H9 (cell line): Measurements from ENCODE around the gene DGKD. TPM values are rescaled to one million over a fixed set of nuclear protein-coding genes. Genes with fewer than 3 reads are reported as not detected.

Experiments used
- DNase-seq: peaks from one replicate; pipeline ENCODE4 v3.0.0-alpha.2; 2017
- H2AFZ ChIP-seq: one replicate; pipeline ENCODE4 v1.6.1; 2013; ENCODE audit warnings: mild to moderate bottlenecking, low read length, control low read depth, moderate library complexity
- H2AK5ac ChIP-seq: 2 replicates; pipeline ENCODE4 v1.6.1; 2013; ENCODE audit warnings: low read length, control low read depth, mixed read lengths; ENCODE audit not compliant: insufficient read length
- H2BK120ac ChIP-seq: one replicate; pipeline ENCODE4 v1.6.1; 2013; ENCODE audit warnings: low read depth, mild to moderate bottlenecking, low read length, control low read depth, inconsistent platforms; ENCODE audit not compliant: poor library complexity, severe bottlenecking
- H2BK12ac ChIP-seq: 2 replicates; pipeline ENCODE4 v1.6.1; 2013; ENCODE audit warnings: low read length, control low read depth, mixed read lengths, low read depth; ENCODE audit not compliant: insufficient read length
- H2BK15ac ChIP-seq: 2 replicates; pipeline ENCODE4 v1.6.1; 2013; ENCODE audit warnings: low read depth, low read length, control low read depth
- H2BK20ac ChIP-seq: one replicate; pipeline ENCODE4 v1.6.1; 2013; ENCODE audit warnings: low read depth, mild to moderate bottlenecking, low read length, control low read depth, inconsistent platforms; ENCODE audit not compliant: poor library complexity, severe bottlenecking
- H2BK5ac ChIP-seq: 2 replicates; pipeline ENCODE4 v1.6.1; 2013; ENCODE audit warnings: low read length, control low read depth, mixed read lengths; ENCODE audit not compliant: insufficient read length
- H3K14ac ChIP-seq: 2 replicates; pipeline ENCODE4 v1.6.1; 2013; ENCODE audit warnings: low read length, control low read depth; ENCODE audit not compliant: insufficient read depth
- H3K18ac ChIP-seq: 2 replicates; pipeline ENCODE4 v1.6.1; 2013; ENCODE audit warnings: low read depth, mild to moderate bottlenecking, mixed read lengths, low read length, control low read depth; ENCODE audit not compliant: insufficient read length
- H3K23ac ChIP-seq: 2 replicates; pipeline ENCODE4 v1.6.1; 2013; ENCODE audit warnings: low read length, control low read depth, mixed read lengths, low read depth; ENCODE audit not compliant: insufficient read length
- H3K23me2 ChIP-seq: 2 replicates; pipeline ENCODE4 v1.6.1; 2013; ENCODE audit warnings: low read depth, mild to moderate bottlenecking, mixed read lengths, low read length, control low read depth; ENCODE audit not compliant: insufficient read length, poor library complexity, severe bottlenecking
- H3K27ac ChIP-seq: 2 replicates; pipeline ENCODE4 v1.5.1; 2013; ENCODE audit warnings: low read length, control low read depth, mixed read lengths, low read depth; ENCODE audit not compliant: insufficient read length
- H3K27me3 ChIP-seq: 2 replicates; pipeline ENCODE4 v1.6.1; 2013; ENCODE audit warnings: low read length, control low read depth, inconsistent platforms; ENCODE audit not compliant: insufficient read depth
- H3K4ac ChIP-seq: 2 replicates; pipeline ENCODE4 v1.6.1; 2013; ENCODE audit warnings: low read depth, mild to moderate bottlenecking, control low read depth, inconsistent platforms, low read length, moderate library complexity
- H3K4me1 ChIP-seq: 2 replicates; pipeline ENCODE4 v1.6.1; 2013; ENCODE audit warnings: low read length, control low read depth, inconsistent platforms; ENCODE audit not compliant: insufficient read depth
- H3K4me2 ChIP-seq: 2 replicates; pipeline ENCODE4 v1.6.1; 2013; ENCODE audit warnings: low read length, control low read depth, mixed read lengths; ENCODE audit not compliant: insufficient read length, insufficient read depth
- H3K56ac ChIP-seq: 2 replicates; pipeline ENCODE4 v1.6.1; 2013; ENCODE audit warnings: low read depth, mild to moderate bottlenecking, mixed read lengths, low read length, control low read depth; ENCODE audit not compliant: insufficient read length
- H3K79me1 ChIP-seq: 2 replicates; pipeline ENCODE4 v1.6.1; 2013; ENCODE audit warnings: low read depth, mild to moderate bottlenecking, moderate library complexity, low read length, control low read depth, inconsistent platforms; ENCODE audit not compliant: insufficient read depth, poor library complexity, severe bottlenecking
- H3K79me2 ChIP-seq: 2 replicates; pipeline ENCODE4 v1.6.1; 2013; ENCODE audit warnings: low read length, control low read depth, inconsistent platforms; ENCODE audit not compliant: insufficient read depth
- H3K9ac ChIP-seq: 2 replicates; pipeline ENCODE4 v1.6.1; 2013; ENCODE audit warnings: low read length, control low read depth, mixed read lengths; ENCODE audit not compliant: insufficient read length; ENCODE audit errors: extremely low read depth
- H3K9me3 ChIP-seq: one replicate; pipeline ENCODE4 v1.6.1; 2013; ENCODE audit warnings: low read depth, low read length, inconsistent platforms; ENCODE audit not compliant: control insufficient read depth
- H3T11ph ChIP-seq: one replicate; pipeline ENCODE4 v1.6.1; 2013; ENCODE audit warnings: mild to moderate bottlenecking, low read length, control low read depth, inconsistent platforms
- H4K20me1 ChIP-seq: one replicate; pipeline ENCODE4 v1.6.1; 2013; ENCODE audit not compliant: control insufficient read depth, insufficient read length, insufficient read depth
- H4K5ac ChIP-seq: 2 replicates; pipeline ENCODE4 v1.6.1; 2013; ENCODE audit warnings: low read depth, mild to moderate bottlenecking, mixed read lengths, low read length, control low read depth; ENCODE audit not compliant: insufficient read length
- H4K8ac ChIP-seq: replicated peaks from 2 replicates; pipeline ENCODE4 v1.6.1; 2013; ENCODE audit warnings: low read length, control low read depth, mixed read lengths, low read depth; ENCODE audit not compliant: insufficient read length
- H4K91ac ChIP-seq: 2 replicates; pipeline ENCODE4 v1.6.1; 2013; ENCODE audit warnings: low read depth, mild to moderate bottlenecking, moderate library complexity, mixed read lengths, low read length, control low read depth; ENCODE audit not compliant: insufficient read length
- H3K27ac Mint-ChIP-seq, 3 experiments: 2 replicates in 2 of 3; 3 replicates in 1 of 3; pipeline ENCODE4 v1.8.0; 2020 to 2021; ENCODE audit warnings: mixed read lengths in 3 of 3, mild to moderate bottlenecking in 1 of 3, moderate library complexity in 1 of 3
- H3K27me3 Mint-ChIP-seq: 2 replicates; pipeline ENCODE4 v1.8.0; 2021; ENCODE audit warnings: low read depth, mild to moderate bottlenecking, moderate library complexity, mixed read lengths
- H3K36me3 Mint-ChIP-seq, 3 experiments: 2 replicates in 2 of 3; 3 replicates in 1 of 3; pipeline ENCODE4 v1.8.0; 2020 to 2021; ENCODE audit warnings: low read depth in 3 of 3, mixed read lengths in 3 of 3; ENCODE audit not compliant: insufficient read depth in 1 of 3
- H3K4me1 Mint-ChIP-seq, 2 experiments: 2 replicates each; pipeline ENCODE4 v1.8.0; 2020; ENCODE audit warnings: mixed read lengths in 2 of 2
- H3K4me3 Mint-ChIP-seq, 2 experiments: 2 replicates in 1 of 2; 3 replicates in 1 of 2; pipeline ENCODE4 v1.8.0; 2020 to 2021; ENCODE audit warnings: mild to moderate bottlenecking in 2 of 2, mixed read lengths in 2 of 2, moderate library complexity in 1 of 2
- H3K9me3 Mint-ChIP-seq, 2 experiments: 2 replicates in 1 of 2; 3 replicates in 1 of 2; pipeline ENCODE4 v1.8.0; 2020; ENCODE audit warnings: mild to moderate bottlenecking in 2 of 2, mixed read lengths in 2 of 2, moderate library complexity in 1 of 2
- WGBS: extraction: QIAGEN DNeasy Blood & Tissue Kit; methylation state at CpG from one replicate; pipeline ENCODE4 v1.1.7; 2013; ENCODE audit warnings: missing lambda C conversion rate, low lambda C conversion rate, mixed read lengths; ENCODE audit not compliant: insufficient read length; ENCODE audit errors: extremely low coverage; 5-methylcytosine and 5-hydroxymethylcytosine counted together
- total RNA-seq: library from RNA; stranded (reverse); gene quantifications from 2 replicates; pipeline ENCODE4 v1.2.1, GENCODE V29; 2021
- TF ChIP-seq, protein P1 (sequence below): fragments of 200-600 bp; sonication (generic); conservative IDR thresholded peaks from 3 replicates; pipeline ENCODE4 v1.8.0; 2021; ENCODE audit warnings: antibody characterized with exemption, mild to moderate bottlenecking

DGKD gene
- total RNA-seq, 1 experiment from 2014 or later = 20.7 TPM

- no peak overlapping the region for H2BK20ac ChIP-seq
- H3T11ph ChIP-seq = no peak overlapping the region
- H3K14ac ChIP-seq = no peak overlapping the region
- H3K18ac ChIP-seq = no peak overlapping the region
- no peak overlapping the region for H2BK5ac ChIP-seq
- no peak overlapping the region for H2BK120ac ChIP-seq
- no peaks in the 10 kb centered on the region for H3K4me1 ChIP-seq
- H2AFZ ChIP-seq = no peak overlapping the region
- H3K23me2 ChIP-seq = peaks cover 13% of the 10 kb centered on the region
- no peak overlapping the region for H4K8ac ChIP-seq
- Mint-ChIP-seq H3K4me1 (peaks cover 15 to 17% of the 10 kb centered on the region in 2 experiments), H3K36me3 (peaks cover 3 to 10% (median 5%) of the 10 kb centered on the region in 3 experiments; a peak in 5 of 7 replicates), H3K9me3 (peaks cover 3% of the 10 kb centered on the region in 2 experiments; a peak in 1 of 5 replicates), H3K27me3 (peaks cover 74% of the 10 kb centered on the region), H3K4me3 (peak overlapping the region; percentile 87 to 89), H3K27ac (no peak overlapping the region)
- peaks cover 5% of the 10 kb centered on the region; the same call in 1 of the 2 replicates for H3K27me3 ChIP-seq
- no peaks in the 10 kb centered on the region for H3K9me3 ChIP-seq
- no peak overlapping the region for H4K91ac ChIP-seq
- H3K56ac ChIP-seq = no peak overlapping the region
- DNase-seq = no peak
- H3K4ac ChIP-seq = no peak overlapping the region
- no peak overlapping the region for H3K27ac ChIP-seq
- no peak overlapping the region for H4K5ac ChIP-seq
- WGBS = no CpG with 5 or more reads among the region's 22 CpGs
- no peak overlapping the region for H3K23ac ChIP-seq
- peak overlapping the region; percentile 94 for H3K4me2 ChIP-seq
- no peaks in the 10 kb centered on the region for H3K79me2 ChIP-seq
- no peaks in the 10 kb centered on the region for H3K79me1 ChIP-seq
- H2AK5ac ChIP-seq = no peak overlapping the region
- H4K20me1 ChIP-seq = no peaks in the 10 kb centered on the region
- H2BK12ac ChIP-seq = no peak overlapping the region
- no peak overlapping the region for H3K9ac ChIP-seq
- TF ChIP-seq, protein P1, sequence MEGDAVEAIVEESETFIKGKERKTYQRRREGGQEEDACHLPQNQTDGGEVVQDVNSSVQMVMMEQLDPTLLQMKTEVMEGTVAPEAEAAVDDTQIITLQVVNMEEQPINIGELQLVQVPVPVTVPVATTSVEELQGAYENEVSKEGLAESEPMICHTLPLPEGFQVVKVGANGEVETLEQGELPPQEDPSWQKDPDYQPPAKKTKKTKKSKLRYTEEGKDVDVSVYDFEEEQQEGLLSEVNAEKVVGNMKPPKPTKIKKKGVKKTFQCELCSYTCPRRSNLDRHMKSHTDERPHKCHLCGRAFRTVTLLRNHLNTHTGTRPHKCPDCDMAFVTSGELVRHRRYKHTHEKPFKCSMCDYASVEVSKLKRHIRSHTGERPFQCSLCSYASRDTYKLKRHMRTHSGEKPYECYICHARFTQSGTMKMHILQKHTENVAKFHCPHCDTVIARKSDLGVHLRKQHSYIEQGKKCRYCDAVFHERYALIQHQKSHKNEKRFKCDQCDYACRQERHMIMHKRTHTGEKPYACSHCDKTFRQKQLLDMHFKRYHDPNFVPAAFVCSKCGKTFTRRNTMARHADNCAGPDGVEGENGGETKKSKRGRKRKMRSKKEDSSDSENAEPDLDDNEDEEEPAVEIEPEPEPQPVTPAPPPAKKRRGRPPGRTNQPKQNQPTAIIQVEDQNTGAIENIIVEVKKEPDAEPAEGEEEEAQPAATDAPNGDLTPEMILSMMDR = no peak
- no peak overlapping the region for H2BK15ac ChIP-seq
These were observed 1.1 kb upstream of the DGKD start for GRCh38 chr2:233353101-233353768.
